Fibroblast of lung (primary cell): ENCODE measurements around the gene NOA1. TPM values are rescaled to one million over a fixed set of nuclear protein-coding genes. Genes with fewer than 3 reads are reported as not detected.

ENCODE experiments used
- DNase-seq, 2 donors: peaks; one replicate each; pipeline versions ENCODE4 v3.0.0 to v3.0.0-alpha.2; 2010; ENCODE audit warnings: low read depth in 2 of 2
- H2AFZ ChIP-seq: 2 replicates; pipeline ENCODE4 v1.5.1; 2012; ENCODE audit warnings: low read length, control low read depth, inconsistent platforms
- H3K27ac ChIP-seq: 2 replicates; pipeline ENCODE4 v1.5.1; 2011; ENCODE audit warnings: low read length, control low read depth; ENCODE audit not compliant: insufficient read depth
- H3K27me3 ChIP-seq: 2 replicates; pipeline ENCODE4 v1.5.1; 2011; ENCODE audit warnings: mild to moderate bottlenecking, low read length; ENCODE audit not compliant: control insufficient read depth, insufficient read depth
- H3K36me3 ChIP-seq: 2 replicates; pipeline ENCODE4 v1.5.1; 2011; ENCODE audit warnings: low read length; ENCODE audit not compliant: control insufficient read depth, insufficient read depth
- H3K4me1 ChIP-seq: 2 replicates; pipeline ENCODE4 v1.5.1; 2011; ENCODE audit warnings: low read length; ENCODE audit not compliant: control insufficient read depth, insufficient read depth; ENCODE audit errors: extremely low read depth
- H3K4me2 ChIP-seq: 2 replicates; pipeline ENCODE4 v1.5.1; 2011; ENCODE audit warnings: low read length, control low read depth; ENCODE audit not compliant: insufficient read depth; ENCODE audit errors: extremely low read depth
- H3K4me3 ChIP-seq, 4 experiments: fragments of 200-600 bp in 1 of 4; sonication (generic) in 1 of 4; replicated peaks in 1 of 4; 2 replicates each; pipeline ENCODE4 v1.5.1; 2011 to 2016; ENCODE audit warnings: low read length in 4 of 4, low read depth in 3 of 4, mild to moderate bottlenecking in 3 of 4, control low read depth in 2 of 4, inconsistent platforms in 1 of 4, mixed read lengths in 1 of 4; ENCODE audit not compliant: insufficient read depth in 1 of 4; ENCODE audit errors: control extremely low read depth in 1 of 4
- H3K79me2 ChIP-seq: 2 replicates; pipeline ENCODE4 v1.5.1; 2012; ENCODE audit warnings: mild to moderate bottlenecking, low read length, inconsistent platforms; ENCODE audit not compliant: control insufficient read depth, insufficient read depth
- H3K9ac ChIP-seq: 2 replicates; pipeline ENCODE4 v1.5.1; 2011; ENCODE audit warnings: mild to moderate bottlenecking, low read length, control low read depth; ENCODE audit not compliant: insufficient read depth
- H3K9me3 ChIP-seq: 2 replicates; pipeline ENCODE4 v1.5.1; 2012; ENCODE audit warnings: low read depth, low read length; ENCODE audit not compliant: control insufficient read depth, insufficient read depth
- H4K20me1 ChIP-seq: 2 replicates; pipeline ENCODE4 v1.5.1; 2011; ENCODE audit warnings: low read length; ENCODE audit not compliant: control insufficient read depth, insufficient read depth; ENCODE audit errors: extremely low read depth
- CTCF ChIP-seq, 2 donors: IDR thresholded peaks in 1 of 2; conservative IDR thresholded peaks in 1 of 2; 1 replicate in 1 of 2; 2 replicates in 1 of 2; pipeline ENCODE4 v1.5.1; 2011 to 2012; ENCODE audit warnings: low read length in 2 of 2, control low read depth in 1 of 2, inconsistent platforms in 1 of 2, low read depth in 1 of 2, mild to moderate bottlenecking in 1 of 2
- EZH2 ChIP-seq: IDR thresholded peaks from 2 replicates; pipeline ENCODE4 v1.5.1; 2012; ENCODE audit warnings: low read length, control low read depth, mild to moderate bottlenecking; ENCODE audit errors: missing control alignments
- polyA plus RNA-seq, 2 donors: library from polyadenylated mRNA; depleted of rRNA in 1 of 2; stranded (reverse) in 1 of 2; unstranded in 1 of 2; fragments of >200 nt; gene quantifications; 2 replicates each; pipeline ENCODE4 v1.2.1, GENCODE V29; 2011 to 2012; ENCODE audit warnings: missing spikeins in 1 of 2
- total RNA-seq: library from RNA; depleted of rRNA; stranded (reverse); fragments of >200 nt; gene quantifications from 2 replicates; pipeline ENCODE4 v1.2.1, GENCODE V29; 2014

The NOA1 gene
- total and polyA plus RNA-seq, 2 donors (not counting 1 experiment from before 2014, with no cell fraction given) = 12.1 to 15.0 TPM

- no peaks in the 10 kb centered on the region for H4K20me1 ChIP-seq
- no peak overlapping the region for H3K4me3 ChIP-seq
- H3K9ac ChIP-seq = no peak overlapping the region
- no peak overlapping the region for H3K4me2 ChIP-seq
- DNase-seq = no peak
- H3K27me3 ChIP-seq = no peaks in the 10 kb centered on the region
- TF ChIP-seq EZH2 (no peak), CTCF (conservative IDR thresholded peaks at IDR 0.05 in 1 of 2, IDR thresholded peaks at IDR 0.05 in 1 of 2; ENCODE audit: low read depth in 1 of 2, low read length in 2 of 2) (no peak)
- no peaks in the 10 kb centered on the region for H3K4me1 ChIP-seq
- peaks cover 6% of the 10 kb centered on the region for H3K36me3 ChIP-seq
- H3K27ac ChIP-seq = no peak overlapping the region
- H3K9me3 ChIP-seq = no peaks in the 10 kb centered on the region
- peaks cover 24% of the 10 kb centered on the region for H3K79me2 ChIP-seq
- no peak overlapping the region for H2AFZ ChIP-seq
These were observed 4.1 kb downstream of the NOA1 start for GRCh38 chr4:56973336-56973735.

GRCh38 chr4:56972809-56973208 lies 4.6 kb downstream of the NOA1 start:
- DNase-seq = no peak
- no peaks in the 10 kb centered on the region for H3K27me3 ChIP-seq
- no peaks in the 10 kb centered on the region for H3K4me1 ChIP-seq
- no peak for TF ChIP-seq CTCF (conservative IDR thresholded peaks at IDR 0.05 in 1 of 2, IDR thresholded peaks at IDR 0.05 in 1 of 2; ENCODE audit: low read depth in 1 of 2, low read length in 2 of 2)
- TF ChIP-seq EZH2 = no peak
- H3K4me3 ChIP-seq = no peak overlapping the region
- H3K9ac ChIP-seq = no peak overlapping the region
- no peaks in the 10 kb centered on the region for H4K20me1 ChIP-seq
- H3K4me2 ChIP-seq = no peak overlapping the region
- H3K9me3 ChIP-seq = no peaks in the 10 kb centered on the region
- H3K79me2 ChIP-seq = peaks cover 24% of the 10 kb centered on the region
- no peak overlapping the region for H3K27ac ChIP-seq
- no peak overlapping the region for H2AFZ ChIP-seq
- H3K36me3 ChIP-seq = peaks cover 6% of the 10 kb centered on the region

- no peak overlapping the region for H2AFZ ChIP-seq
- TF ChIP-seq CTCF (conservative IDR thresholded peaks at IDR 0.05 in 1 of 2, IDR thresholded peaks at IDR 0.05 in 1 of 2; ENCODE audit: low read depth in 1 of 2, low read length in 2 of 2) = no peak
- no peak for TF ChIP-seq EZH2
- no peak for DNase-seq
- H3K27ac ChIP-seq = no peak overlapping the region
- H3K79me2 ChIP-seq = peaks cover 24% of the 10 kb centered on the region
- H3K4me2 ChIP-seq = no peak overlapping the region
- no peak overlapping the region for H3K9ac ChIP-seq
- H3K36me3 ChIP-seq = peaks cover 6% of the 10 kb centered on the region
- no peaks in the 10 kb centered on the region for H3K27me3 ChIP-seq
- H3K4me1 ChIP-seq = no peaks in the 10 kb centered on the region
- no peaks in the 10 kb centered on the region for H4K20me1 ChIP-seq
- H3K4me3 ChIP-seq = no peak overlapping the region
- H3K9me3 ChIP-seq = no peaks in the 10 kb centered on the region
These were observed 5.0 kb downstream of the NOA1 start for GRCh38 chr4:56972389-56972788.
